Tibial nerve (tissue), 4 donors: Measurements from ENCODE around the gene CA12. TPM values are rescaled to one million over a fixed set of nuclear protein-coding genes. Genes with fewer than 3 reads are reported as not detected.

Experiments used
- DNase-seq, 2 donors: peaks; one replicate each; pipeline ENCODE4 v3.0.0-alpha.2; 2019; ENCODE audit warnings: low spot score in 2 of 2
- H3K27ac ChIP-seq, 4 donors: fragments of 200-600 bp; sonication (generic) in 3 of 4; one replicate each; pipeline ENCODE4 v1.5.1; 2017 to 2019; ENCODE audit warnings: mild to moderate bottlenecking in 1 of 4
- H3K27me3 ChIP-seq, 2 donors: fragments of 200-600 bp; sonication (generic) in 1 of 2; one replicate each; pipeline versions ENCODE4 v1.5.1 to v1.6.0; 2017 to 2019
- H3K36me3 ChIP-seq, 3 donors: fragments of 200-600 bp; sonication (generic); one replicate each; pipeline ENCODE4 v1.5.1; 2018 to 2019
- H3K4me1 ChIP-seq, 4 donors: fragments of 200-600 bp; sonication (generic) in 3 of 4; one replicate each; pipeline ENCODE4 v1.5.1; 2017 to 2019
- H3K4me3 ChIP-seq, 4 donors: fragments of 200-600 bp; sonication (generic) in 3 of 4; one replicate each; pipeline ENCODE4 v1.5.1; 2017 to 2019; ENCODE audit warnings: mild to moderate bottlenecking in 1 of 4, moderate library complexity in 1 of 4
- H3K9me3 ChIP-seq, 4 donors: fragments of 200-600 bp; sonication (generic) in 3 of 4; one replicate each; pipeline ENCODE4 v1.5.1; 2017 to 2019
- EP300 ChIP-seq, 2 donors: sonication (generic); formaldehyde crosslinking; IDR thresholded peaks; one replicate each; pipeline ENCODE4 v1.6.1; 2017; ENCODE audit warnings: antibody characterized with exemption in 2 of 2, mild to moderate bottlenecking in 1 of 2
- POLR2A ChIP-seq, 2 donors: fragments of 450-650 bp; IDR thresholded peaks; one replicate each; pipeline ENCODE4 v1.6.1; 2017; ENCODE audit warnings: antibody characterized with exemption in 2 of 2, mild to moderate bottlenecking in 2 of 2, moderate library complexity in 2 of 2
- WGBS, 2 donors: methylation state at CpG; one replicate each; pipeline ENCODE4 v1.1.5; 2018; 5-methylcytosine and 5-hydroxymethylcytosine counted together
- total RNA-seq, 4 donors: library from RNA; depleted of rRNA; stranded (reverse); fragments of >200 nt; gene quantifications; one replicate each; pipeline ENCODE4 v1.1.0, GENCODE V29; 2016
- TF ChIP-seq, protein P1 (sequence below), 5 experiments: fragments of 200-600 bp in 3 of 5; fragments of 450-650 bp in 2 of 5; sonication (generic) in 3 of 5; IDR thresholded peaks; one replicate each; pipeline ENCODE4 v1.5.1; 2016 to 2019; ENCODE audit warnings: antibody characterized with exemption in 5 of 5, mild to moderate bottlenecking in 3 of 5, moderate library complexity in 2 of 5

CA12 gene
- total RNA-seq, 4 donors from 2014 or later, result 0.22 to 2.5 (median 1.1) TPM

DNA sequence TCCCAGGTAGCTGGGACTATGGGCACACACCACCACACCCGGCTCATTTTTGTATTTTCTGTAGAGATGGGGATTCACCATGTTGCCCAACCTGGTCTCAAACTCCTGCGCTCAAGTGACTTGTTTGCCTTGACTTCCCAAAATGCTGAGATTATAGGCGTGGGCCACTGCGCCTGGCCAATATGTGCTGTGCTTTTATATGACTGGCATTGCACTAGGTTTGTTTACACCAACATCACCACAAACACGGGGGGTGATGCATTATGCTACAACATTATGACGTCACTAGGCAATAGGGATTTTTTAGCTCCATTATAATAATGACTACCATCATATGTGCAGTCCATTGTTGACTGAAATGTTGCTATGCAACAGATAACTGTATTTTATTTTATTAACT lies 97.3 kb downstream of the CA12 start:
- H3K36me3 ChIP-seq, result peaks cover 0 to 66% (median 0%) of the 10 kb centered on the region in 3 donors
- TF ChIP-seq, protein P1, sequence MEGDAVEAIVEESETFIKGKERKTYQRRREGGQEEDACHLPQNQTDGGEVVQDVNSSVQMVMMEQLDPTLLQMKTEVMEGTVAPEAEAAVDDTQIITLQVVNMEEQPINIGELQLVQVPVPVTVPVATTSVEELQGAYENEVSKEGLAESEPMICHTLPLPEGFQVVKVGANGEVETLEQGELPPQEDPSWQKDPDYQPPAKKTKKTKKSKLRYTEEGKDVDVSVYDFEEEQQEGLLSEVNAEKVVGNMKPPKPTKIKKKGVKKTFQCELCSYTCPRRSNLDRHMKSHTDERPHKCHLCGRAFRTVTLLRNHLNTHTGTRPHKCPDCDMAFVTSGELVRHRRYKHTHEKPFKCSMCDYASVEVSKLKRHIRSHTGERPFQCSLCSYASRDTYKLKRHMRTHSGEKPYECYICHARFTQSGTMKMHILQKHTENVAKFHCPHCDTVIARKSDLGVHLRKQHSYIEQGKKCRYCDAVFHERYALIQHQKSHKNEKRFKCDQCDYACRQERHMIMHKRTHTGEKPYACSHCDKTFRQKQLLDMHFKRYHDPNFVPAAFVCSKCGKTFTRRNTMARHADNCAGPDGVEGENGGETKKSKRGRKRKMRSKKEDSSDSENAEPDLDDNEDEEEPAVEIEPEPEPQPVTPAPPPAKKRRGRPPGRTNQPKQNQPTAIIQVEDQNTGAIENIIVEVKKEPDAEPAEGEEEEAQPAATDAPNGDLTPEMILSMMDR (IDR thresholded peaks at IDR 0.05), result no peak
- DNase-seq, result no peak
- H3K4me1 ChIP-seq, result peaks cover 0 to 13% (median 5%) of the 10 kb centered on the region in 4 donors
- 93 to 97% methylated on average over 6 of the region's 6 CpGs for WGBS, 2 donors
- H3K27me3 ChIP-seq, result no peaks in the 10 kb centered on the region
- H3K9me3 ChIP-seq, result no peaks in the 10 kb centered on the region
- H3K27ac ChIP-seq, result no peak overlapping the region
- no peak overlapping the region for H3K4me3 ChIP-seq

DNA sequence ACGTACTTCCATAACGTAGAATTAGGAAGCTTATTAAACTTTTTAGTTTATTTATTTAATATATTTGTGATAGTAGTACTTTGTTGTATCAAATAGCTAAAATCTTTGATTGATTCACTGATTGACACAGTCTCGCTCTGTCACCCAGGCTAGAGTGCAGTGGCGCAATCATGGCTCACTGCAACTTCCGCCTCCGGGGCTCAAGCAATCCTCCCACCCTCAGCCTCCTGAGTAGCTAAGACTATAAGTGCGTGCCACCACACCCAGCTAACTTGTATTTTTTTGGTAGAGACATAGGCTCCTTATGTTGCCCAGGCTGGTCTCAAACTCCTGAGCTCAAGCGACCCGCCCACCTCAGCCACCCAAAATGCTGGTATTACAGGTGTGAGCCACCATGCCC lies 98.5 kb downstream of the CA12 start:
- no peak overlapping the region for H3K4me3 ChIP-seq
- H3K27me3 ChIP-seq, result no peaks in the 10 kb centered on the region
- H3K36me3 ChIP-seq, result peaks cover 0 to 62% (median 0%) of the 10 kb centered on the region in 3 donors
- TF ChIP-seq EP300 (IDR thresholded peaks at IDR 0.05) (peak in 1 of 2 donors; percentile 13), POLR2A (IDR thresholded peaks at IDR 0.05) (no peak)
- H3K27ac ChIP-seq, result peak overlapping the region in 1 of 4 donors; percentile 4
- H3K4me1 ChIP-seq, result peaks cover 0 to 8% (median 4%) of the 10 kb centered on the region in 4 donors
- 79% methylated on average over 9 of the region's 9 CpGs for WGBS, 2 donors
- DNase-seq, result no peak
- H3K9me3 ChIP-seq, result no peaks in the 10 kb centered on the region

DNA sequence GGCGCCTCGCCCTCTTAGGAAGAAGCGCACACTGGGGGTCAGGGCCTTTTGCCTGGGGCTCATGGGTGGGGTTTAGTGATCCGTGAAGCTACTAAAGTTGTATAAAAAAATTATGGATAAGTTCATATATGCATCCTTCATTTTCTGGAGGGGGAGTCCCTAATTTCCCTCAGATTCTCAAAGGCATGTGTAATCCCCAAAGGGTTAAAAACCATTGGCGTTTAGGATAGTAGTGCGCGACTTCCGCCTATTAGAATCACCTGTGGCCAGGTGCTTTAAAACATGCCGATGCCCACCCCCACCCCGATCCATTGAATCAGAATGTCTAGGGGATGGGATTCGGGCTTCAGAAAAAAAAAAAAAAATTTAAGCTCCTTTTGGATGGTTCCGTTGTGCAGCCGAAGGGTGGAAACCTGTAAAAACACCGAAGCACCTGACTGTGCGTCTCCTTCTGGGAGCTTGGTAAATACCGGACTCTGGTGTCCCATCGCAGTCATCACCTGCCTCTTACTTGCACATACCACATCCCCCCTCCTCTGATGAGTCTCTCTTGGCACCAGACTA lies 103.7 kb downstream of the CA12 start:
- TF ChIP-seq EP300 (IDR thresholded peaks at IDR 0.05) (no peak), POLR2A (IDR thresholded peaks at IDR 0.05) (no peak)
- TF ChIP-seq, protein P1 (IDR thresholded peaks at IDR 0.05), result no peak
- H3K36me3 ChIP-seq, result peaks cover 0 to 17% (median 0%) of the 10 kb centered on the region in 3 donors
- peak overlapping the region; percentile 67 to 95 (median 82) for H3K4me3 ChIP-seq
- peaks cover 0 to 19% (median 6%) of the 10 kb centered on the region in 4 donors for H3K4me1 ChIP-seq
- WGBS, 2 donors, result 10 to 11% methylated on average over 17 of the region's 17 CpGs
- DNase-seq, result peak in 1 of 2 donors; percentile 12
- H3K27me3 ChIP-seq, result no peaks in the 10 kb centered on the region
- peak overlapping the region; percentile 88 to 97 (median 92) for H3K27ac ChIP-seq
- no peaks in the 10 kb centered on the region for H3K9me3 ChIP-seq

DNA sequence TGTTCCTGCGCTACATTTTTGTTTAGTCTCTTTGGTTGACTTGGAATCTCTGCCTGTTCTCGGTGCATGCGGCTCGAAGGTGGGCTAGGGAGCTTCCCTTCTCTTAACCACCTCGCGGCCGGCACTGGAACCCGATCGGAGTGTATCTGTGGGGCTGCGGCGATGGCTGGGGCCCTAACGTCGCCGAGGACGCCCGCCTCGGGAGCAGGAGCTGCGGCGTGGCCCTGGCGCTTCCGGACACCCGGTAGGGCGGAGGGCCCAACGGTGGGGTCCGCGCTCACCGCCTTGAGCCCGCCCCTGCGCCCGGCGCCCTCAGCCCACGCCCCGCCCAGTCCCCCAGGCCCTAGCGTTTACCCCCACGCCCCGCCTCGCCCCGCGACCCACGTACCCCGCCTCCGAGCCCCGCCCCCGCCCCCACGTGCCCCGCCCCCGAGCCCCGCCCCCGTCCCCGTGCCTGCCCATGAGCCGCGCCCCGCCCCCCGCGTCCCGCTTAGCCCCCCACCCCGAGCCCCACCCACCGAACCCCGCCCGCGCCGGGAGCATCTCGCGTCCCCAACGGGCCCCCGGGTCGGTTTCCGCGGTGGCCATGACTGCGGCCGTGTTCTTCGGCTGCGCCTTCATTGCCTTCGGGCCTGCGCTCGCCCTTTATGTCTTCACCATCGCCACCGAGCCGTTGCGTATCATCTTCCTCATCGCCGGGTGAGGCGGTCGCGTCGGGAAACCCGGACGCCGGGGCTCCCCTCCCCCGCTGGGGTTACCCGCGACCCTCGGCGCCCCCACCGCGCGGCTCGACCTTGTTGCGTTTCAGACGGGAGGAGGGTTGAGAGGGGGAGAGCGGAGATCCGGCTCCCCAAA lies 104.4 kb downstream of the CA12 start, which contains the start of gene APH1B:
TSS of gene APH1B (plus strand) at position 568 of the 855 bp plus-strand sequence. CDS start at position 587, 19 bp downstream.
- DNase-seq, result peak; percentile 59 to 67
- H3K27ac ChIP-seq, result peak within 1 kb of the TSS; percentile 88 to 97 (median 92)
- H3K4me3 ChIP-seq, result peak within 1 kb of the TSS; percentile 67 to 95 (median 82)
- no peaks in the 10 kb centered on the region for H3K27me3 ChIP-seq
- TF ChIP-seq, protein P1 (IDR thresholded peaks at IDR 0.05), result peak in 1 of 5 experiments; percentile 26
- TF ChIP-seq POLR2A (IDR thresholded peaks at IDR 0.05) (peak in 1 of 2 donors; percentile 50), EP300 (IDR thresholded peaks at IDR 0.05) (peak in 1 of 2 donors; percentile 68)
- H3K36me3 ChIP-seq, result peaks cover 0 to 15% (median 0%) of the 10 kb centered on the region in 3 donors
- H3K4me1 ChIP-seq, result peaks cover 0 to 19% (median 5%) of the 10 kb centered on the region in 4 donors
- WGBS, 2 donors, result 0 to 1% methylated on average over 46 to 56 of the region's 102 CpGs
- H3K9me3 ChIP-seq, result no peaks in the 10 kb centered on the region

DNA sequence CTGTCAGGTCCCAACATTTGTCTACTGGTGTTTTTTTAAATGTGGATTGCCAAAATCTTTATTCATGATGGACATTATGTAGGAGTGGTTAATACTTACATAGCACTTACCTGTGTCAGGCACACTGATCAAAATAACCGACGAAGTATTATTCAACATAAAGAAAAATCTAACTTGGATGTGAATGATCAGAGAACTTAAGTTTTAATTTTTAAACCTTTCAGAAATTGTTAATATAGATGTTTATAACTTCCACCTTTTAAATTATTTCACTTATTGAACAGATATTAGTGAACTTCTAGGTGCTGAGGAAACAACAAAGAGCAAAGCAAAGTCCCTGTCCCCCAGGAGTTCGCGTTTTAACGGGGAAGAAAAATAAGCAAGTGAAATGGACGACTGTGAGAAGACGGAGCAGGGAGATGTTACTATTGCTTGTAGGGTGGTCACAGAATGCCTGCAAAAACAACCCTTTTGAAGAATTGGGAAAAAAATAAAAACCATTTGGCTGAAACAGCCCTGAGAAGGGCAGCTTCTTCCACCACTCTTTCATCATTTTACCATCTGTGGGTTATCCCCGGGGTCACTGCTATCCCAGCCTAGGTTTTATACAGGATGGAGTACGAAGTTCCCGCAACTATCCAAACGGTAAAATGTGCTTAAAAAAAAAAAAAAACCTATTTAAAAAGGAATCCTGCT lies 105.2 kb downstream of the CA12 start:
- H3K27ac ChIP-seq, result peak overlapping the region; percentile 88 to 97 (median 92)
- no peak for DNase-seq
- 19 to 20% methylated on average over 11 of the region's 11 CpGs for WGBS, 2 donors
- no peaks in the 10 kb centered on the region for H3K27me3 ChIP-seq
- H3K4me1 ChIP-seq, result peaks cover 0 to 19% (median 1%) of the 10 kb centered on the region in 4 donors
- no peaks in the 10 kb centered on the region for H3K9me3 ChIP-seq
- peak overlapping the region; percentile 53 to 95 (median 78) for H3K4me3 ChIP-seq
- peaks cover 0 to 15% (median 0%) of the 10 kb centered on the region in 3 donors for H3K36me3 ChIP-seq
- TF ChIP-seq EP300 (IDR thresholded peaks at IDR 0.05) (peak in 1 of 2 donors; percentile 11), POLR2A (IDR thresholded peaks at IDR 0.05) (no peak)
